ENCODE measurements around the gene TMEM273. TPM values are rescaled to one million over a fixed set of nuclear protein-coding genes. Genes with fewer than 3 reads are reported as not detected.

The TMEM273 gene
- total RNA-seq, 1 experiment from 2014 or later: not detected

GRCh38 chr10:49113741-49114141 is 74.5 kb downstream of the TMEM273 start:
- H3K27ac Mint-ChIP-seq (ENCODE audit: low read depth, unreplicated experiment): no peak overlapping the region
- H3K27me3 Mint-ChIP-seq (ENCODE audit: insufficient read depth, unreplicated experiment): no peaks in the 10 kb centered on the region
- H3K4me3 Mint-ChIP-seq (ENCODE audit: unreplicated experiment): no peak overlapping the region
- H3K36me3 Mint-ChIP-seq (ENCODE audit: insufficient read depth, unreplicated experiment): no peaks in the 10 kb centered on the region
- TF ChIP-seq CTCF (IDR thresholded peaks at IDR 0.05; ENCODE audit: unreplicated experiment): no peak
- no TSS peak for BruUV-seq (replicated peaks)
- no peaks in the 10 kb centered on the region for H3K9me3 Mint-ChIP-seq (ENCODE audit: unreplicated experiment)
- DNase-seq (ENCODE audit: unreplicated experiment): no peak
- POLR2A ChIA-PET: interaction anchor here (0.5 kb wide), 1 partner anchor 373 kb away, joined by 3 read pairs; no protein-coding TSS in a partner anchor
- no peaks in the 10 kb centered on the region for H3K4me1 Mint-ChIP-seq (ENCODE audit: insufficient read depth, unreplicated experiment)
- intact Hi-C loops (cut with micrococcal nuclease): no loop called here
- CTCF ChIA-PET: interaction anchor here (0.7 kb wide), 1 partner anchor 294 kb away, joined by 3 read pairs; no protein-coding TSS in a partner anchor

- no peak for DNase-seq (ENCODE audit: unreplicated experiment)
- Mint-ChIP-seq H3K36me3 (ENCODE audit: insufficient read depth, unreplicated experiment) (no peaks in the 10 kb centered on the region), H3K27ac (ENCODE audit: low read depth, unreplicated experiment) (no peak overlapping the region), H3K4me3 (ENCODE audit: unreplicated experiment) (no peak overlapping the region), H3K4me1 (ENCODE audit: insufficient read depth, unreplicated experiment) (no peaks in the 10 kb centered on the region), H3K27me3 (ENCODE audit: insufficient read depth, unreplicated experiment) (no peaks in the 10 kb centered on the region), H3K9me3 (ENCODE audit: unreplicated experiment) (no peaks in the 10 kb centered on the region)
- BruUV-seq (replicated peaks): no TSS peak
- ChIA-PET CTCF (no interaction called here), POLR2A (no interaction called here)
- intact Hi-C loops (cut with micrococcal nuclease): no loop called here
- TF ChIP-seq CTCF (IDR thresholded peaks at IDR 0.05; ENCODE audit: unreplicated experiment): no peak
These were observed 75.3 kb downstream of the TMEM273 start for GRCh38 chr10:49112851-49113250.

- Mint-ChIP-seq H3K4me3 (ENCODE audit: unreplicated experiment) (no peak overlapping the region), H3K27me3 (ENCODE audit: insufficient read depth, unreplicated experiment) (no peaks in the 10 kb centered on the region), H3K36me3 (ENCODE audit: insufficient read depth, unreplicated experiment) (no peaks in the 10 kb centered on the region), H3K27ac (ENCODE audit: low read depth, unreplicated experiment) (no peak overlapping the region), H3K4me1 (ENCODE audit: insufficient read depth, unreplicated experiment) (no peaks in the 10 kb centered on the region), H3K9me3 (ENCODE audit: unreplicated experiment) (no peaks in the 10 kb centered on the region)
- DNase-seq (ENCODE audit: unreplicated experiment): no peak
- TF ChIP-seq CTCF (IDR thresholded peaks at IDR 0.05; ENCODE audit: unreplicated experiment): no peak
- intact Hi-C loops (cut with micrococcal nuclease): no loop called here
- no TSS peak for BruUV-seq (replicated peaks)
- ChIA-PET CTCF (no interaction called here), POLR2A (no interaction called here)
These were observed 76.1 kb downstream of the TMEM273 start for GRCh38 chr10:49112098-49112497.

- POLR2A ChIA-PET: no interaction called here
- BruUV-seq (replicated peaks): no TSS peak
These were observed 76.9 kb downstream of the TMEM273 start for GRCh38 chr10:49111320-49111698.

More at GRCh38 chr10:49111320-49111698, 76.9 kb downstream of the TMEM273 start:
- H3K36me3 Mint-ChIP-seq (ENCODE audit: insufficient read depth, unreplicated experiment): no peaks in the 10 kb centered on the region
- H3K27me3 Mint-ChIP-seq (ENCODE audit: insufficient read depth, unreplicated experiment): no peaks in the 10 kb centered on the region
- no peaks in the 10 kb centered on the region for H3K4me1 Mint-ChIP-seq (ENCODE audit: insufficient read depth, unreplicated experiment)
- intact Hi-C loops (cut with micrococcal nuclease): no loop called here
- no peak for DNase-seq (ENCODE audit: unreplicated experiment)
- no peak overlapping the region for H3K4me3 Mint-ChIP-seq (ENCODE audit: unreplicated experiment)
- H3K27ac Mint-ChIP-seq (ENCODE audit: low read depth, unreplicated experiment): no peak overlapping the region
- no peak for TF ChIP-seq CTCF (IDR thresholded peaks at IDR 0.05; ENCODE audit: unreplicated experiment)
- H3K9me3 Mint-ChIP-seq (ENCODE audit: unreplicated experiment): no peaks in the 10 kb centered on the region
- CTCF ChIA-PET: no interaction called here

All from MCF 10A (cell line).